Liver (tissue), 9 donors: Measurements from ENCODE around the gene SCGB1D4. TPM values are rescaled to one million over a fixed set of nuclear protein-coding genes. Genes with fewer than 3 reads are reported as not detected.

Experiments used
- DNase-seq: peaks from one replicate; pipeline ENCODE4 v3.0.0-alpha.2; 2017; ENCODE audit warnings: low spot score
- H3K27ac ChIP-seq, 2 donors: one replicate each; pipeline ENCODE4 v1.7.0; 2013; ENCODE audit warnings: inconsistent platforms in 2 of 2, low read length in 2 of 2, control low read depth in 1 of 2, low read depth in 1 of 2, mild to moderate bottlenecking in 1 of 2
- H3K27me3 ChIP-seq, 4 donors: one replicate each; pipeline versions ENCODE4 v1.6.1 to v1.7.0; 2013; ENCODE audit warnings: low read length in 3 of 4, inconsistent platforms in 1 of 4, mild to moderate bottlenecking in 1 of 4, moderate library complexity in 1 of 4; ENCODE audit not compliant: control insufficient read depth in 4 of 4, insufficient read depth in 4 of 4
- H3K36me3 ChIP-seq, 4 donors: one replicate each; pipeline versions ENCODE4 v1.6.1 to v1.7.0; 2013; ENCODE audit warnings: low read length in 3 of 4, mild to moderate bottlenecking in 3 of 4, low read depth in 1 of 4, moderate library complexity in 1 of 4; ENCODE audit not compliant: control insufficient read depth in 4 of 4, insufficient read depth in 3 of 4
- H3K4me1 ChIP-seq, 4 donors: one replicate each; pipeline versions ENCODE4 v1.6.1 to v1.7.0; 2013; ENCODE audit warnings: low read length in 3 of 4, mild to moderate bottlenecking in 3 of 4, moderate library complexity in 1 of 4; ENCODE audit not compliant: control insufficient read depth in 4 of 4, insufficient read depth in 4 of 4
- H3K4me3 ChIP-seq, 3 donors: one replicate each; pipeline versions ENCODE4 v1.6.1 to v1.7.0; 2013; ENCODE audit warnings: low read length in 3 of 3, control low read depth in 1 of 3, low read depth in 1 of 3, mild to moderate bottlenecking in 1 of 3
- H3K9ac ChIP-seq, 2 donors: one replicate each; pipeline ENCODE4 v1.7.0; 2013; ENCODE audit warnings: low read length in 2 of 2, mild to moderate bottlenecking in 2 of 2, moderate library complexity in 2 of 2, control low read depth in 1 of 2, low read depth in 1 of 2
- H3K9me3 ChIP-seq, 4 donors: one replicate each; pipeline versions ENCODE4 v1.6.1 to v1.7.0; 2013; ENCODE audit warnings: low read length in 3 of 4; ENCODE audit not compliant: control insufficient read depth in 4 of 4
- EGR1 ChIP-seq, 2 donors: IDR thresholded peaks; 2 replicates each; pipeline ENCODE4 v1.6.1; 2016 to 2018; ENCODE audit warnings: antibody characterized with exemption in 2 of 2, low read depth in 2 of 2
- FOXA1 ChIP-seq: IDR thresholded peaks from 2 replicates; pipeline ENCODE4 v1.6.1; 2016; ENCODE audit warnings: antibody characterized with exemption
- FOXA2 ChIP-seq: IDR thresholded peaks from 2 replicates; pipeline ENCODE4 v1.6.1; 2016; ENCODE audit warnings: antibody characterized with exemption
- GABPA ChIP-seq, 2 donors: IDR thresholded peaks in 1 of 2; conservative IDR thresholded peaks in 1 of 2; 2 replicates each; pipeline ENCODE4 v1.6.1; 2016; ENCODE audit warnings: antibody characterized with exemption in 2 of 2, mild to moderate bottlenecking in 1 of 2, moderate library complexity in 1 of 2
- HNF4A ChIP-seq, 2 donors: conservative IDR thresholded peaks; 2 replicates each; pipeline ENCODE4 v1.6.1; 2016; ENCODE audit warnings: antibody characterized with exemption in 2 of 2, mild to moderate bottlenecking in 2 of 2
- HNF4G ChIP-seq: IDR thresholded peaks from 2 replicates; pipeline ENCODE4 v1.6.1; 2016; ENCODE audit warnings: antibody characterized with exemption
- JUND ChIP-seq, 2 donors: IDR thresholded peaks; 2 replicates each; pipeline ENCODE4 v1.6.1; 2016; ENCODE audit warnings: antibody characterized with exemption in 2 of 2
- NR2F2 ChIP-seq: IDR thresholded peaks from 2 replicates; pipeline ENCODE4 v1.6.1; 2016; ENCODE audit warnings: antibody characterized with exemption
- RAD21 ChIP-seq, 2 donors: IDR thresholded peaks; 2 replicates each; pipeline ENCODE4 v1.6.1; 2016; ENCODE audit warnings: antibody characterized with exemption in 2 of 2, mild to moderate bottlenecking in 2 of 2
- SP1 ChIP-seq: IDR thresholded peaks from 2 replicates; pipeline ENCODE4 v1.6.1; 2018; ENCODE audit warnings: antibody characterized with exemption, mild to moderate bottlenecking
- YY1 ChIP-seq: IDR thresholded peaks from 2 replicates; pipeline ENCODE4 v1.6.1; 2016; ENCODE audit warnings: antibody characterized with exemption, mild to moderate bottlenecking
- WGBS: extraction: QIAGEN DNeasy Blood & Tissue Kit; methylation state at CpG from one replicate; pipeline ENCODE4 v1.1.7; 2013; 5-methylcytosine and 5-hydroxymethylcytosine counted together
- polyA plus RNA-seq, 2 donors: library from polyadenylated mRNA; stranded (reverse) in 1 of 2; unstranded in 1 of 2; fragments of 200-250 nt in 1 of 2; fragments of >200 nt in 1 of 2; fragmentation: Nextera tagmentation in 1 of 2; extraction: Ambion mirVana in 1 of 2; gene quantifications; one replicate each; pipeline versions ENCODE4 v1.2.1 to v1.2.3, GENCODE V29; 2013 to 2015
- total RNA-seq, 2 donors: library from RNA; depleted of rRNA; stranded (reverse); fragments of >200 nt; gene quantifications; one replicate each; pipeline ENCODE4 v1.2.3, GENCODE V29; 2014
- TF ChIP-seq, protein P1 (sequence below): fragments of 150-350 bp; IDR thresholded peaks from 2 replicates; pipeline ENCODE4 v1.5.1; 2017; ENCODE audit warnings: improper control_type of control experiment, low read depth, low read length; ENCODE audit not compliant: missing input control
- TF ChIP-seq, protein P2 (sequence below): IDR thresholded peaks from 2 replicates; pipeline ENCODE4 v1.6.1; 2016; ENCODE audit warnings: antibody characterized with exemption
- TF ChIP-seq, protein P3 (sequence below): IDR thresholded peaks from 2 replicates; pipeline ENCODE4 v1.6.1; 2016; ENCODE audit warnings: antibody characterized with exemption
- TF ChIP-seq, protein P4 (sequence below): IDR thresholded peaks from 2 replicates; pipeline ENCODE4 v1.6.1; 2016; ENCODE audit warnings: antibody characterized with exemption
- TF ChIP-seq, protein P5 (sequence below): IDR thresholded peaks from 2 replicates; pipeline ENCODE4 v1.6.1; 2016; ENCODE audit warnings: antibody characterized with exemption, mild to moderate bottlenecking
- donor health status: healthy.
- donor health status: healthy.
- donor health status: healthy.
- donor health status: healthy.
- donor health status: healthy.

SCGB1D4 gene
- total and polyA plus RNA-seq, 4 donors = not detected

DNA sequence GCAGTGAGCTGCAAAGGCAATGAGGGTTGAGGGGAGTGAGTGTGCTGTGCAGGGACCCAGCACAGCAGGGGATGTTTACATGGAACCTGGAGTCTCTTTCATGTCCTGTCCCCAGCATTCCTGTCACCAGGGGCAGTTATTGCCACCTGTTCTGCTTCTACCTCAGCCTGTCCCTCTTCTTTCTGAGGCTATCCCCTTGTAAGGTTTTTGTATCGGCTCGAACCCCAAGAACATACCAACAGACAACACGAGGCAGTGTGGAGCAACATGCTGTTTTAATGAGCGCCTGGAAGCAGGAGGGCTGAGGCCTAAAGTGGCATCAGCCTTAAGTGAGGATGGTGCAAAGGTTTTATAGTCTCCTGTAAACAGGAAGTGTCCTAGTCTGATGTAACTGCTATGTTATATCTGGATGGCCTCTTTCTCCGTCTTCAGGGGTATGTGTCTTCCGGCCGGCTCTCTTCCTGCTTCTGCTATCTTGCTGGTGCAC, 25.0 kb downstream of the SCGB1D4 start:
- TF ChIP-seq SP1 (no peak), NR2F2 (no peak), HNF4A (conservative IDR thresholded peaks at IDR 0.05) (no peak), FOXA2 (no peak), GABPA (IDR thresholded peaks at IDR 0.05 in 1 of 2, conservative IDR thresholded peaks at IDR 0.05 in 1 of 2) (no peak), FOXA1 (no peak), JUND (IDR thresholded peaks at IDR 0.05) (no peak), EGR1 (IDR thresholded peaks at IDR 0.05; ENCODE audit: low read depth in 2 of 2) (no peak), HNF4G (no peak), YY1 (no peak), RAD21 (IDR thresholded peaks at IDR 0.05) (no peak)
- TF ChIP-seq, protein P1, sequence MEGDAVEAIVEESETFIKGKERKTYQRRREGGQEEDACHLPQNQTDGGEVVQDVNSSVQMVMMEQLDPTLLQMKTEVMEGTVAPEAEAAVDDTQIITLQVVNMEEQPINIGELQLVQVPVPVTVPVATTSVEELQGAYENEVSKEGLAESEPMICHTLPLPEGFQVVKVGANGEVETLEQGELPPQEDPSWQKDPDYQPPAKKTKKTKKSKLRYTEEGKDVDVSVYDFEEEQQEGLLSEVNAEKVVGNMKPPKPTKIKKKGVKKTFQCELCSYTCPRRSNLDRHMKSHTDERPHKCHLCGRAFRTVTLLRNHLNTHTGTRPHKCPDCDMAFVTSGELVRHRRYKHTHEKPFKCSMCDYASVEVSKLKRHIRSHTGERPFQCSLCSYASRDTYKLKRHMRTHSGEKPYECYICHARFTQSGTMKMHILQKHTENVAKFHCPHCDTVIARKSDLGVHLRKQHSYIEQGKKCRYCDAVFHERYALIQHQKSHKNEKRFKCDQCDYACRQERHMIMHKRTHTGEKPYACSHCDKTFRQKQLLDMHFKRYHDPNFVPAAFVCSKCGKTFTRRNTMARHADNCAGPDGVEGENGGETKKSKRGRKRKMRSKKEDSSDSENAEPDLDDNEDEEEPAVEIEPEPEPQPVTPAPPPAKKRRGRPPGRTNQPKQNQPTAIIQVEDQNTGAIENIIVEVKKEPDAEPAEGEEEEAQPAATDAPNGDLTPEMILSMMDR = no peak
- TF ChIP-seq, protein P2, sequence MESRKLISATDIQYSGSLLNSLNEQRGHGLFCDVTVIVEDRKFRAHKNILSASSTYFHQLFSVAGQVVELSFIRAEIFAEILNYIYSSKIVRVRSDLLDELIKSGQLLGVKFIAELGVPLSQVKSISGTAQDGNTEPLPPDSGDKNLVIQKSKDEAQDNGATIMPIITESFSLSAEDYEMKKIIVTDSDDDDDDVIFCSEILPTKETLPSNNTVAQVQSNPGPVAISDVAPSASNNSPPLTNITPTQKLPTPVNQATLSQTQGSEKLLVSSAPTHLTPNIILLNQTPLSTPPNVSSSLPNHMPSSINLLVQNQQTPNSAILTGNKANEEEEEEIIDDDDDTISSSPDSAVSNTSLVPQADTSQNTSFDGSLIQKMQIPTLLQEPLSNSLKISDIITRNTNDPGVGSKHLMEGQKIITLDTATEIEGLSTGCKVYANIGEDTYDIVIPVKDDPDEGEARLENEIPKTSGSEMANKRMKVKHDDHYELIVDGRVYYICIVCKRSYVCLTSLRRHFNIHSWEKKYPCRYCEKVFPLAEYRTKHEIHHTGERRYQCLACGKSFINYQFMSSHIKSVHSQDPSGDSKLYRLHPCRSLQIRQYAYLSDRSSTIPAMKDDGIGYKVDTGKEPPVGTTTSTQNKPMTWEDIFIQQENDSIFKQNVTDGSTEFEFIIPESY = no peak
- TF ChIP-seq, protein P3, sequence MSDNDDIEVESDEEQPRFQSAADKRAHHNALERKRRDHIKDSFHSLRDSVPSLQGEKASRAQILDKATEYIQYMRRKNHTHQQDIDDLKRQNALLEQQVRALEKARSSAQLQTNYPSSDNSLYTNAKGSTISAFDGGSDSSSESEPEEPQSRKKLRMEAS = no peak
- TF ChIP-seq, protein P4, sequence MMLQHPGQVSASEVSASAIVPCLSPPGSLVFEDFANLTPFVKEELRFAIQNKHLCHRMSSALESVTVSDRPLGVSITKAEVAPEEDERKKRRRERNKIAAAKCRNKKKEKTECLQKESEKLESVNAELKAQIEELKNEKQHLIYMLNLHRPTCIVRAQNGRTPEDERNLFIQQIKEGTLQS = no peak
- TF ChIP-seq, protein P5, sequence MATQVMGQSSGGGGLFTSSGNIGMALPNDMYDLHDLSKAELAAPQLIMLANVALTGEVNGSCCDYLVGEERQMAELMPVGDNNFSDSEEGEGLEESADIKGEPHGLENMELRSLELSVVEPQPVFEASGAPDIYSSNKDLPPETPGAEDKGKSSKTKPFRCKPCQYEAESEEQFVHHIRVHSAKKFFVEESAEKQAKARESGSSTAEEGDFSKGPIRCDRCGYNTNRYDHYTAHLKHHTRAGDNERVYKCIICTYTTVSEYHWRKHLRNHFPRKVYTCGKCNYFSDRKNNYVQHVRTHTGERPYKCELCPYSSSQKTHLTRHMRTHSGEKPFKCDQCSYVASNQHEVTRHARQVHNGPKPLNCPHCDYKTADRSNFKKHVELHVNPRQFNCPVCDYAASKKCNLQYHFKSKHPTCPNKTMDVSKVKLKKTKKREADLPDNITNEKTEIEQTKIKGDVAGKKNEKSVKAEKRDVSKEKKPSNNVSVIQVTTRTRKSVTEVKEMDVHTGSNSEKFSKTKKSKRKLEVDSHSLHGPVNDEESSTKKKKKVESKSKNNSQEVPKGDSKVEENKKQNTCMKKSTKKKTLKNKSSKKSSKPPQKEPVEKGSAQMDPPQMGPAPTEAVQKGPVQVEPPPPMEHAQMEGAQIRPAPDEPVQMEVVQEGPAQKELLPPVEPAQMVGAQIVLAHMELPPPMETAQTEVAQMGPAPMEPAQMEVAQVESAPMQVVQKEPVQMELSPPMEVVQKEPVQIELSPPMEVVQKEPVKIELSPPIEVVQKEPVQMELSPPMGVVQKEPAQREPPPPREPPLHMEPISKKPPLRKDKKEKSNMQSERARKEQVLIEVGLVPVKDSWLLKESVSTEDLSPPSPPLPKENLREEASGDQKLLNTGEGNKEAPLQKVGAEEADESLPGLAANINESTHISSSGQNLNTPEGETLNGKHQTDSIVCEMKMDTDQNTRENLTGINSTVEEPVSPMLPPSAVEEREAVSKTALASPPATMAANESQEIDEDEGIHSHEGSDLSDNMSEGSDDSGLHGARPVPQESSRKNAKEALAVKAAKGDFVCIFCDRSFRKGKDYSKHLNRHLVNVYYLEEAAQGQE = no peak
- no peak for DNase-seq
- no peak overlapping the region for H3K4me3 ChIP-seq
- no peaks in the 10 kb centered on the region for H3K9me3 ChIP-seq
- no peak overlapping the region for H3K27ac ChIP-seq
- H3K36me3 ChIP-seq = no peaks in the 10 kb centered on the region
- no peaks in the 10 kb centered on the region for H3K4me1 ChIP-seq
- no peaks in the 10 kb centered on the region for H3K27me3 ChIP-seq
- 76% methylated on average over 7 of the region's 7 CpGs for WGBS
- no peak overlapping the region for H3K9ac ChIP-seq

DNA sequence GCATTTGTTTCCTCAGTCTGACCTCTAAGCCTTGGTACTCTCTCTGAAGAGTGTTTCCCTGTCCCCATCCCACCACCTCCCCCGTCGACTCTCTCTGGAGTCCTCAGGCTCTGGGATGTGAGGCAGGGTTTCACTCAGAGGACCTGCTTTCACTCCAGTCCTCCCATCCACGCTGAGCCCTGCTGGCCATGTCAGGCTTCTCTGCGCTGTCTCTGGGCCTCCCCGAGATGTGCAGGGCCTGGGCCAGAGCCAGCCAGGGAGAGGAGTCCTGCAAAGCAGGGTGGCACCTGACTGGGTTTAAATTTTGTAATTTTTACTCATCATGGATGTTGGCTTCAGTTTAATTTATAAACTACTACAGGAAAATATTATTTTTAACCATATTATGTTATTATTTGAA, 25.6 kb downstream of the SCGB1D4 start:
- no peak overlapping the region for H3K27ac ChIP-seq
- H3K36me3 ChIP-seq = no peaks in the 10 kb centered on the region
- H3K9ac ChIP-seq = no peak overlapping the region
- H3K27me3 ChIP-seq = no peaks in the 10 kb centered on the region
- H3K4me1 ChIP-seq = no peaks in the 10 kb centered on the region
- no peak for DNase-seq
- no peaks in the 10 kb centered on the region for H3K9me3 ChIP-seq
- no peak overlapping the region for H3K4me3 ChIP-seq
- 74% methylated on average over 5 of the region's 5 CpGs for WGBS
- no peak for TF ChIP-seq FOXA2
- no peak for TF ChIP-seq HNF4A (conservative IDR thresholded peaks at IDR 0.05)
- no peak for TF ChIP-seq GABPA (IDR thresholded peaks at IDR 0.05 in 1 of 2, conservative IDR thresholded peaks at IDR 0.05 in 1 of 2)
- no peak for TF ChIP-seq RAD21 (IDR thresholded peaks at IDR 0.05)
- TF ChIP-seq, protein P5 = no peak
- TF ChIP-seq, protein P1 = no peak
- TF ChIP-seq, protein P2 = no peak
